ENCODE measurements around the gene PCDHGA1.
A peak's percentile ranks its signal among the peaks of the same experiment; 100 is the strongest.
"Not testable (repeated sequence)": the region's sequence is repeated elsewhere in the genome, so short reads cannot be mapped to it uniquely, and the experiment has no call there.

PCDHGA1 gene

DNA sequence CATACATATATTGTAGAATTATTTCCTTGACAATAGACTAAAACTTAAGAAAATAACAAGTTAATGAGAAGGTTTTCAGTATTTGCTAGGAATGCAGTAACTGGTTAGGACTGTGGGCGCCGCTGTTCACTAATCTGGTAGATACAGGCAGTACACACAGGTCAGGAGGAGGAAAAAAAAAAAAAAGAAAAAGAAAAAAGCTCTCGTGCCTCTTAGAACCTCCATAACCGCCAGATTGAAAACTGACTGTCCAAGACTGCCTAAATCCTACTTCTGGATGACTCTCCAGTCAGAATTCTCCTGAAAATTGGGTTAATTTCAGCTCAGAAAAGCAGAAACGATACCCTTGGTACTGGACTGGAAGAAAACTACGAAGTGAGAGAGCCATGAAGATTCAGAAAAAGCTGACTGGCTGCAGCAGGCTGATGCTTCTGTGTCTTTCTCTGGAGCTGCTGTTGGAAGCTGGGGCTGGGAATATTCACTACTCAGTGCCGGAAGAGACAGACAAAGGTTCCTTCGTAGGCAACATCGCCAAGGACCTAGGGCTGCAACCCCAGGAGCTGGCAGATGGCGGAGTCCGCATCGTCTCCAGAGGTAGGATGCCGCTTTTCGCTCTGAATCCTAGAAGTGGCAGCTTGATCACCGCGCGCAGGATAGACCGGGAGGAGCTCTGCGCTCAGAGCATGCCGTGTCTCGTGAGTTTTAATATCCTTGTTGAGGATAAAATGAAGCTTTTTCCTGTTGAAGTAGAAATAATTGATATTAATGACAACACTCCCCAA is at the start of gene PCDHGA1:
TSS of gene PCDHGA1 (plus strand) at position 216 of the 782 bp plus-strand sequence.
- Mint-ChIP-seq H3K27ac (no peak within 1 kb of the TSS), H3K4me3 (peak within 1 kb of the TSS; percentile 34), H3K36me3 (ENCODE audit: low read depth) (no peaks in the 10 kb centered on the region), H3K9me3 (peaks cover 33% of the 10 kb centered on the region), H3K27me3 (ENCODE audit: low read depth) (peaks cover 41% of the 10 kb centered on the region), H3K4me1 (ENCODE audit: low read depth) (peaks cover 6% of the 10 kb centered on the region)

DNA sequence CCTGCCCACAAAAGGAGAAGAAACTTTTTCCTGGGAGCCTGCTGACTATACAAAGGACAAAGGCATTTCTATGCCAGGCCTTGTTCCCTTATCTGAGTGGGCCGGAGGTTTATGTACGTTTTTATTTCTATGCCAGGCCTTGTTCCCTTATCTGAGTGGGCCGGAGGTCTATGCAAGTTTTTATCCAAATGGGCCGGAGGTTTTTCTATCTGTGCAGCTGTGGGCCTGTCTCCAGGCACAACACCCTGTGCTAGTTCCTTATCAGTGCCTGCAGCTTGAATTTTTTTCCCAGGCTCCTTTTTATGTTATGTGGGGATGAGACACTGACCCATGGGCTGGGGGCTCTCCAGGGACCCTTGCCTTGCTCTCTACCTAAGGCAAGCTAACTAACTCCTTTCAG is 31.9 kb upstream of the PCDHGA1 start:
- peaks cover 3% of the 10 kb centered on the region for H3K36me3 Mint-ChIP-seq (ENCODE audit: low read depth)
- no peaks in the 10 kb centered on the region for H3K27me3 Mint-ChIP-seq (ENCODE audit: low read depth)
- no peak overlapping the region for H3K27ac Mint-ChIP-seq
- peaks cover 68% of the 10 kb centered on the region for H3K9me3 Mint-ChIP-seq
- H3K4me3 Mint-ChIP-seq = no peak overlapping the region
- H3K4me1 Mint-ChIP-seq (ENCODE audit: low read depth) = no peaks in the 10 kb centered on the region

DNA sequence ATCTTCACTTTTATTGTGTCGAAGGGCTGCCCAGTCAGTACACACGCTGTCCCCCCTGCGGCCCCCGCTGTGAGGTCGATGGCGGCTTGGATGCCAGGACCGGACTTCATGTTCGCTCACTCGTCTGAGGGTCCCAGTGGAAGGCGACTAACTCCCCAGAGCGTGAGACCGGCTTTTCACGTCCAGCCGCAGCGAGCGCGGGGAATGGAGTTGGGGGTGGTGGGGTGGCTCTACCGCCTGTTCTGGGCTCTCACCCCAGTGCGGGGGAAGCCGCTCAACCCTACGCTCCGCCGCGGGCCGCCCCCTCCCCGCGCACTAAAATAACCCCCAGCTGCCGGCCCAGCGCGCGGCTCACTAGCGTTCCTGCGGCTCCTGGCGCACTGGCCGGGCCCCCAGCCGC is 26.6 kb upstream of the PCDHGA1 start, which contains the start of gene SLC25A2:
TSS of gene SLC25A2 (minus strand) at position 294 of the 400 bp plus-strand sequence. CDS start at position 110, 184 bp downstream.
- Mint-ChIP-seq H3K9me3 (peaks cover 65% of the 10 kb centered on the region), H3K27me3 (ENCODE audit: low read depth) (no peaks in the 10 kb centered on the region), H3K36me3 (ENCODE audit: low read depth) (peaks cover 3% of the 10 kb centered on the region), H3K4me3 (no peak within 1 kb of the TSS), H3K27ac (no peak within 1 kb of the TSS), H3K4me1 (ENCODE audit: low read depth) (no peaks in the 10 kb centered on the region)

DNA sequence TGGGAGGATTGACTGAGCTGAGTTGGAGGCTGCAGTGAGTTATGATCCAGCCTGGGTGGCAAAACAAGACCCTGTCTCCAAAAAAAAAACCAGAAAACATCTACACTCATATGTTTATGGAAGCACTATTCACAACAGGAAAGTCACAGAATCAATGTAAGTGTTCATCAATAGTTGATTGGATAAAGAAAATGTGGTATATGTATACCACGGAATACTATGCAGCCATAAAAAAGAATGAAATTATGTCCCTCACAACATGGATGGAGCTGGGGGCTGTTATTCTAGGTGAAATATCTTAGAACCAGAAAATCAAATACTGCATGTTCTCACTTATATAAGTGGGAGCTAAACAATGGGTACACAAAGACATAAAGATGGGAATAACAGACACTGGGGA is 23.7 kb upstream of the PCDHGA1 start:
- H3K4me1 Mint-ChIP-seq (ENCODE audit: low read depth) = no peaks in the 10 kb centered on the region
- no peaks in the 10 kb centered on the region for H3K27me3 Mint-ChIP-seq (ENCODE audit: low read depth)
- H3K4me3 Mint-ChIP-seq = no peak overlapping the region
- H3K27ac Mint-ChIP-seq = no peak overlapping the region
- peaks cover 4% of the 10 kb centered on the region for H3K36me3 Mint-ChIP-seq (ENCODE audit: low read depth)
- peaks cover 71% of the 10 kb centered on the region for H3K9me3 Mint-ChIP-seq

DNA sequence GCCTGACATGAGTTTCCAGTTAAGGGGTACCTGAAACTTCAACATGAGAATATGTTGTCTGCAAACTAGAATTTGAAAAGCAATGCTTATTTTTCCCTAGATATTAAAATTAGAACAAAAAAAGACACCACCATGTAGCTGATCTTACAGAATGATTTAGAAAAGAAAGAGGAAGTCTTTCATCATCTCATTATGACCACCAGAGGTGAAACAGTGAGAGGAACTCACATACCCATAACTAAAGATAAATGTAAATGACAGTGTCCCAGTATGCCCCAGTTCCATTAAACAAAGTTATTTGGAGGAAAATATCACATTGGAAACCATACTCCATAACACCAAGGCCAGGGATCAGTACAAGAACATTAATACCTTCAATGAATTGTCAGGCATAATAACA is 16.6 kb upstream of the PCDHGA1 start:
- Mint-ChIP-seq H3K27ac (no peak overlapping the region), H3K9me3 (peaks cover 74% of the 10 kb centered on the region), H3K36me3 (ENCODE audit: low read depth) (peaks cover 52% of the 10 kb centered on the region), H3K4me1 (ENCODE audit: low read depth) (no peaks in the 10 kb centered on the region), H3K27me3 (ENCODE audit: low read depth) (no peaks in the 10 kb centered on the region), H3K4me3 (no peak overlapping the region)

DNA sequence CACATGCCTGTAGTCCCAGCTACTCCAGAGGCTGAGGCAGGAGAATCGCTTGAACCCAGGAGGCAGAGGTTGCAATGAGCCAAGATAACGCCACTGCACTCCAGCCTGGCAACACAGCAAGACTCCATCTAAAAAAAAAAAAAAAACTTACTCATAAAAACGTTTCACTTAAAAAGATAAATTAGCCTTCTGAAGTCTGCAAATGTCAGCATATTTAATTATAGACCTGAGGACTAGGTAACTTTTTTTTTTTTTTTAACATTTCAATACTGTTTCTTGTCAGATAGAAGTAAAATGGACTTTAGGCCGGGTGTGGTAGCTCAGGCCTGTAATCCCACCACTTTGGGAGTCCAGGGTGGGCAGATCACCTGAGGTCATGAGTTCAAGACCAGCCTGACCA is 13.4 kb upstream of the PCDHGA1 start:
- not testable (repeated sequence) for H3K27ac Mint-ChIP-seq; H3K27me3 Mint-ChIP-seq (ENCODE audit: low read depth); H3K4me3 Mint-ChIP-seq
- Mint-ChIP-seq H3K9me3 (peaks cover 79% of the 10 kb centered on the region), H3K36me3 (ENCODE audit: low read depth) (peaks cover 70% of the 10 kb centered on the region), H3K4me1 (ENCODE audit: low read depth) (peaks cover 21% of the 10 kb centered on the region)

DNA sequence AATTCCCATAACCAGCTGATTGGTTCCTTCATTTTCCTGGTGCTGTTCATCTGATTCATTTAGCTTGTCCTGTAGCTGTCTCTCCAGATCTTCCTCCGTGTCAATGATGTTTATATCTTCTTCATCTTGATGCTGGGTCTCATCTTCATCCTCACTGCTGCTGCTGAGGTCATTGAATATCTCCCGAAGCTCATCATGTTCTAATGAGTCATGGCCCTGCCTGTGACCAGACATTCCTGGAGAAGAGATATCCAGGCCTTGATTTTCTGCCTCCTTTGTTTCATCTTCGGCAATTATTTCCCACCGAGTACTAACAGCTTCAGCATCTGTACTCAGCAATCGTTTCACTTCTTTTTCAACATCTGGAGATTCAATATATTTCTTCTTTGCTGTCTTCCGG is 11.1 kb upstream of the PCDHGA1 start:
- peak overlapping the region; percentile 100 for H3K27ac Mint-ChIP-seq
- H3K36me3 Mint-ChIP-seq (ENCODE audit: low read depth) = peaks cover 55% of the 10 kb centered on the region
- peaks cover 21% of the 10 kb centered on the region for H3K4me1 Mint-ChIP-seq (ENCODE audit: low read depth)
- peak overlapping the region; percentile 100 for H3K4me3 Mint-ChIP-seq
- peaks cover 3% of the 10 kb centered on the region for H3K27me3 Mint-ChIP-seq (ENCODE audit: low read depth)
- H3K9me3 Mint-ChIP-seq = peaks cover 71% of the 10 kb centered on the region

DNA sequence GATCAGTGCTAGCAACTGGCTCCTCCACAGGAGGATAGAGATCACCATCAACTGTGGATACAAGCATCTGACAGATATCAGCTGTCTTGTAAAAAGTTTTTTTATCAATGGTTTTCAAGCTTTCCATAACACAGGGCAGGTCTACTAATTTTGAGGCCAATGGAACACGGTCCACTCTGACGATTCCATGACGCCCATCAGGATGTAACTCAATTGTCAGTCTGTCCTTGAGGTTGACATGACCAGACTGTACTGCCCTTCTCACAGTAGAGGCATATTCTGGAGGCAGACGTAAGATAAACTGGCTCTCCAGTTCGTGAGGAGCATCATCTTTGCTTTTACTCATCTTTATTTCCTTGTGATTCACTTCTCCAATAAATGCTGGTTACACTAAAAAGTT is 10.6 kb upstream of the PCDHGA1 start:
- Mint-ChIP-seq H3K36me3 (ENCODE audit: low read depth) (peaks cover 52% of the 10 kb centered on the region), H3K27ac (peak overlapping the region; percentile 100), H3K9me3 (peaks cover 69% of the 10 kb centered on the region), H3K27me3 (ENCODE audit: low read depth) (peaks cover 3% of the 10 kb centered on the region), H3K4me3 (peak overlapping the region; percentile 100), H3K4me1 (ENCODE audit: low read depth) (peaks cover 21% of the 10 kb centered on the region)

DNA sequence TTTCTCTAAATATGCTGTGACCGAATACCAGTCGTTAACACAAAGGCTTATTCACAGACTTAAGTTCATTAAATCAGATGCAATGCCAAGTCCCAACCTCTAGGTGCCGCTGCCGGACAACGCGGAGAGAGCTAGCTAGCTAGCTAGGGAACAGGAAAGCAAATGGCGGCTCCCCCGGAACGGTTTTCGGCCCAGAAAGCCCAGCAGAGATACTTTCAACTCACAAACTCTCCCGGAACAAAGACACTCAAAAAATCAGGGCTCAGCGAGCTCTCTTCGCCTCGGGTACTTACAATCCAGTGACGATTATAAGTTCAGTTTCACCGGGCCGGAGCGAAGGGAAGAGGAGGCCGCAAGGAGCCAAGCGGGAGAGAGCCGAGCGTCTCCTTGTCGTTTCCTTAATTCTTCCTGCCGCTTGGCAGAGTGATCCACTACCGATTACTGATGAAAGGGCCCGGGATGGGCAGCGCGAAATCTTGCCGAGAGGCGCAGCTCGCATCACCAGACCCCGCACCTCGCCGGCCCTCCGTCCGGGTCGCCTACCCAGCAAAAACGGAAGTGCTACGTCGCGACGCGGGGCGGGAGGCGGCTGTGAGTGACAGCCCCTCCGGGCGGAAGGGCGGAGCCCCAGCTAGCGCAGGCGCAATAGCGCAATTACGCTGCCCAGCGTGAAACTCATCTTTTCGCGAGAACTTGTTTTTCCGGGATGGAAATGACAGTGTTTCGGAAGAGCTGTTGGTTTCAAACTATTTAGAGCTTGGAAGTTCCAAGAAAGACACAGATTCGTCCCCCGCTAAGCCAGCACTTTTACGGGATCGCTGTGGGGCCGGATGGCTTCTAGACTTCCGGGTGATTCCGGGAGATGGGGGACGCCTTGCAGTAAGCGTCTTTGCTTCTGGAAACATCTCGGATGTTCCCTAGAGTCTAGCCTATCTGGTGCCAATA is 9.8 kb upstream of the PCDHGA1 start, which contains the start of gene TAF7:
TSS of gene TAF7 (minus strand) at position 560 of the 945 bp plus-strand sequence. CDS start 740 bp downstream, outside the sequence.
- peak within 1 kb of the TSS; percentile 100 for H3K27ac Mint-ChIP-seq
- H3K36me3 Mint-ChIP-seq (ENCODE audit: low read depth) = peaks cover 44% of the 10 kb centered on the region
- H3K27me3 Mint-ChIP-seq (ENCODE audit: low read depth) = peaks cover 3% of the 10 kb centered on the region
- H3K4me1 Mint-ChIP-seq (ENCODE audit: low read depth) = peaks cover 21% of the 10 kb centered on the region
- peak within 1 kb of the TSS; percentile 100 for H3K4me3 Mint-ChIP-seq
- peaks cover 64% of the 10 kb centered on the region for H3K9me3 Mint-ChIP-seq

DNA sequence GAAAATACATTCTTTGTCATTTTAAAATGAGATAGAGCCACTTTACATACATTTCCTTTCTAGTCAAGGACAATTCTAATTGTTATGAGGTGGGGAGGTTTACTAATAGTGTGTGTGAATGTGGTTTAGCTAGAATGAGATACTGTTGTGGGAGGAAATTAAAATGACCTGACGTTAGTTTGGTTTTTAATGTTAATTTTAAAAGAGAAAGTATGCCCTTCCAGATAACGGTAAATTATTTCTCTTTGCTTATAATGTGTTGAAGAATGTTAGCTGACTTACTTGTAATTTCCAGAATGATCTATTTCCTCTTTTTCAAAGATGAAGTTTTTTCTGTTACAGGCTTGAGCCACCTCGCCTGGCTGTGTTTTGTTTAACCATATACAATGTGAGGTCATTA is 8.1 kb upstream of the PCDHGA1 start:
- no peak overlapping the region for H3K27ac Mint-ChIP-seq
- peaks cover 61% of the 10 kb centered on the region for H3K9me3 Mint-ChIP-seq
- H3K4me1 Mint-ChIP-seq (ENCODE audit: low read depth) = peaks cover 27% of the 10 kb centered on the region
- peaks cover 3% of the 10 kb centered on the region for H3K27me3 Mint-ChIP-seq (ENCODE audit: low read depth)
- H3K4me3 Mint-ChIP-seq = peak overlapping the region; percentile 7
- H3K36me3 Mint-ChIP-seq (ENCODE audit: low read depth) = peaks cover 32% of the 10 kb centered on the region

DNA sequence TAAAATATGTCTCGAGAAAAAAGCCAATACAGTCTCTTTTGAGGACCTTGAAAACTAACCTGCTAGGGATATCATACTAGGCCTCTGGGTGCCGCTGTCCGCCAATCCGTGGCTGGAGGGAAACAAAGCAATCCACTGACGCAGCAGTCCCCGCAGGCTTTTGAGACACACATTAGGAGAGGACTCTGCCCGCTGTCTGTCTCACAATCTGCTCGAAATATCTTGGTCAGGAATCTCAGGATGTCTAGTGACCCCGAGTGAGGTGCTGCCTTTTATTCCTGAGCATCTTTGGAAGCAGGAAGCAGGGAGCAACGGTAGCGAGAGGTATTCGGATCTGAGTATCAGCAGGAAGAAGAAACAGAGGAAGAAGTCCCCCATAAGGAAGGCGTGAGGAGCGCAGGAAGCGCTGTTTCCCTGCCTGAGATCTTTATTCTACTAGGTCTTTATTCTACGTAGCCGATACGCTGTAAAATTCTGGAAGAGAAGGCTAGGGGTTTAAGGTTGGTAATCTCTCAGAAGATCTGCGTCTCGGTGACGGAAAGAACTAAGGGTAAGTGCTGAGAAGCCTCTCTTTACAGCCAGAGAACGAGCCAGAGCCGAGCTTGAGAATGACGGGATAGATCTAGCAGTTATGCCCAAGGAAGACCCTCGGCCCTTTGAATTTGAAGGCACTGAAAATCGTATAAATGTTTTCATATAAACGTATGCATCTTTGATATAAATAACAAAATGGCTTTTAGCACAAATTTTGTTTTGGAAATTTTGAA is 4.0 kb upstream of the PCDHGA1 start:
- H3K4me1 Mint-ChIP-seq (ENCODE audit: low read depth) = peaks cover 6% of the 10 kb centered on the region
- peak overlapping the region; percentile 92 for H3K27ac Mint-ChIP-seq
- H3K4me3 Mint-ChIP-seq = peak overlapping the region; percentile 93
- H3K27me3 Mint-ChIP-seq (ENCODE audit: low read depth) = peaks cover 8% of the 10 kb centered on the region
- H3K36me3 Mint-ChIP-seq (ENCODE audit: low read depth) = no peaks in the 10 kb centered on the region
- H3K9me3 Mint-ChIP-seq = peaks cover 33% of the 10 kb centered on the region

DNA sequence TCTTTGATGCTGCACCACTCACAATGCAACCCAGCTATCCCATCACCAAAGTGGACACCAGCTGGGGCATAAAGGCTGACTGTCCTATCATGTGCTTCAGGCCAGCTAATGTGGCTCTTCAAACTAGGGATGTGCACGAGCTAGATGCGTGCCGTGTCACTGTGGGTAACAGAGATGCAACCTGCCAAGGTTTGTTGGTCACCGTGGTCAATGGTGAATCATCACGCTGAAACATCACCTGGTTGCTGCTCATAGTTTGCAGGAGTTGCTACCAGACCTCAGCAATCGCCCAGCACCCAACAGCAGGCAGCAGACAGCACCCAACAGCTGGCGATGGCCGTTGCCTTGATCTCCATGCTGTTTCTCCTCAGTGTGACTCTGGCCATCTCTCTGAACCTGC is 2.1 kb upstream of the PCDHGA1 start:
- Mint-ChIP-seq H3K9me3 (peaks cover 30% of the 10 kb centered on the region), H3K36me3 (ENCODE audit: low read depth) (no peaks in the 10 kb centered on the region), H3K27me3 (ENCODE audit: low read depth) (peaks cover 22% of the 10 kb centered on the region), H3K4me3 (no peak overlapping the region), H3K4me1 (ENCODE audit: low read depth) (peaks cover 6% of the 10 kb centered on the region), H3K27ac (no peak overlapping the region)

DNA sequence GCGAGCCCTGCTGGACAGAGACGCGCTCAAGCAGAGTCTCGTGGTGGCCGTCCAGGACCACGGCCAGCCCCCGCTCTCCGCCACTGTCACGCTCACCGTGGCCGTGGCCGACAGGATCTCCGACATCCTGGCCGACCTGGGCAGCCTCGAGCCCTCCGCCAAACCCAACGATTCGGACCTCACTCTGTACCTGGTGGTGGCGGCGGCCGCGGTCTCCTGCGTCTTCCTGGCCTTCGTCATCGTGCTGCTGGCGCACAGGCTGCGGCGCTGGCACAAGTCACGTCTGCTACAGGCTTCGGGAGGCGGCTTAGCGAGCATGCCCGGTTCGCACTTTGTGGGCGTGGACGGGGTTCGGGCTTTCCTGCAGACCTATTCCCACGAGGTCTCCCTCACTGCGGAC is 2.3 kb downstream of the PCDHGA1 start:
- not testable (repeated sequence) for H3K27ac Mint-ChIP-seq; H3K4me1 Mint-ChIP-seq (ENCODE audit: low read depth); H3K4me3 Mint-ChIP-seq; H3K36me3 Mint-ChIP-seq (ENCODE audit: low read depth)
- Mint-ChIP-seq H3K9me3 (peaks cover 38% of the 10 kb centered on the region), H3K27me3 (ENCODE audit: low read depth) (peaks cover 60% of the 10 kb centered on the region)
